Esophagus muscularis mucosa (tissue), 4 donors: ENCODE results near the gene GABARAPL1. TPM values are rescaled to one million over a fixed set of nuclear protein-coding genes. Genes with fewer than 3 reads are reported as not detected.
"Not testable (repeated sequence)": the region's sequence is repeated elsewhere in the genome, so short reads cannot be mapped to it uniquely, and the experiment has no call there.

Experiments used
- DNase-seq: peaks from one replicate; pipeline ENCODE4 v3.0.0-alpha.2; 2017; ENCODE audit errors: extremely low spot score
- H3K27ac ChIP-seq, 4 donors: fragments of 200-600 bp; sonication (generic); replicated peaks in 1 of 4; 1 replicate in 3 of 4; 2 replicates in 1 of 4; pipeline ENCODE4 v1.5.1; 2016 to 2019; ENCODE audit warnings: mild to moderate bottlenecking in 1 of 4
- H3K27me3 ChIP-seq, 4 donors: fragments of 200-600 bp; sonication (generic); one replicate each; pipeline versions ENCODE4 v1.5.1 to v1.6.0; 2016 to 2019
- H3K36me3 ChIP-seq, 4 donors: fragments of 200-600 bp; sonication (generic); one replicate each; pipeline ENCODE4 v1.5.1; 2016 to 2019
- H3K4me1 ChIP-seq, 4 donors: fragments of 200-600 bp; sonication (generic); one replicate each; pipeline ENCODE4 v1.5.1; 2016 to 2019
- H3K4me3 ChIP-seq, 4 donors: fragments of 200-600 bp; sonication (generic); 1 replicate in 2 of 4; 2 replicates in 2 of 4; pipeline ENCODE4 v1.5.1; 2016 to 2019; ENCODE audit warnings: mild to moderate bottlenecking in 4 of 4, moderate library complexity in 1 of 4
- H3K9me3 ChIP-seq, 4 donors: fragments of 200-600 bp; sonication (generic); 1 replicate in 3 of 4; 2 replicates in 1 of 4; pipeline ENCODE4 v1.5.1; 2016 to 2019
- EP300 ChIP-seq: sonication (generic); formaldehyde crosslinking; IDR thresholded peaks from one replicate; pipeline ENCODE4 v1.6.1; 2017; ENCODE audit warnings: antibody characterized with exemption
- POLR2A ChIP-seq: fragments of 450-650 bp; IDR thresholded peaks from one replicate; pipeline ENCODE4 v1.6.1; 2017; ENCODE audit warnings: antibody characterized with exemption, moderate library complexity, mild to moderate bottlenecking, low read depth
- POLR2AphosphoS5 ChIP-seq, 2 donors: sonication (generic); formaldehyde crosslinking; IDR thresholded peaks; one replicate each; pipeline ENCODE4 v1.6.1; 2017; ENCODE audit warnings: antibody characterized with exemption in 2 of 2
- WGBS: methylation state at CpG from one replicate; pipeline ENCODE4 v1.1.5; 2018; 5-methylcytosine and 5-hydroxymethylcytosine counted together
- intact Hi-C: fragments of 100-400 bp; cut with DNase I; formaldehyde crosslinking; loops from one replicate; pipeline ENCODE4 v1.15.1; 2023
- total RNA-seq, 4 donors: library from RNA; depleted of rRNA; stranded (reverse); fragments of >200 nt; gene quantifications; one replicate each; pipeline versions ENCODE4 v1.1.0 to v1.2.1, GENCODE V29; 2016
- TF ChIP-seq, protein P1 (sequence below), 3 experiments: fragments of 200-600 bp in 2 of 3; fragments of 450-650 bp in 1 of 3; sonication (generic) in 2 of 3; IDR thresholded peaks; one replicate each; pipeline ENCODE4 v1.5.1; 2017 to 2019; ENCODE audit warnings: antibody characterized with exemption in 3 of 3, mild to moderate bottlenecking in 2 of 3, moderate library complexity in 1 of 3

The GABARAPL1 gene
- total RNA-seq, 4 donors from 2014 or later, result 142 to 352 (median 213) TPM

DNA sequence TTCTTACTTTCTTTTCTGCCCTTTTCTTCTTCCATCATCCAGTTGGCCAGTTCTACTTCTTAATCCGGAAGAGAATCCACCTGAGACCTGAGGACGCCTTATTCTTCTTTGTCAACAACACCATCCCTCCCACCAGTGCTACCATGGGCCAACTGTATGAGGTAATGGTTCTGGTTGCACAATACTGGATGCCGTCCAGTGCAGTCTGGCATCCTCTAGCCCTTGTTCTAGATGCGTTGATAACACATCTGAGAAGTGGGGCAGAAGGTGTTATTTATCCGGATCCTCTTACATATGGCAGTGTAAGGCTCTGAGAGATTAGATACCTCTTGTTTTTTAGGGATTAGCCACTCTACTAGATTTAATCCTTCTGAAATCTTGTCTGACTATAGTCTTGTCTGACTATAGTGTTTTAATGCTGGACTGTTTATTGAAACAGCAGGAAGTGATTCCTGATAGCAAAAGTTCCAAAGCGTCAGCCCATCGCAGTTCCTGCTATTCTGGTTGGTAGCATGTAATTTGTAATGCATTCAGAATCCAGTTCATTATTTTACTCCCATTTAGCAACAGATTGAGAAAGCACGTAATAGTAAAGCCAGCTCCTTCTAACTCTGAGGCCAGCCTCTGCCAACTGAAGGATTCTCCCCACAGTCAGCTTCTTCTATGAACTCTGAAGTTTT lies 7.9 kb downstream of the GABARAPL1 start:
- WGBS, result 54% methylated on average over 8 of the region's 8 CpGs
- peaks cover 39 to 88% (median 72%) of the 10 kb centered on the region in 4 donors for H3K36me3 ChIP-seq
- no peak for TF ChIP-seq EP300
- TF ChIP-seq, protein P1, sequence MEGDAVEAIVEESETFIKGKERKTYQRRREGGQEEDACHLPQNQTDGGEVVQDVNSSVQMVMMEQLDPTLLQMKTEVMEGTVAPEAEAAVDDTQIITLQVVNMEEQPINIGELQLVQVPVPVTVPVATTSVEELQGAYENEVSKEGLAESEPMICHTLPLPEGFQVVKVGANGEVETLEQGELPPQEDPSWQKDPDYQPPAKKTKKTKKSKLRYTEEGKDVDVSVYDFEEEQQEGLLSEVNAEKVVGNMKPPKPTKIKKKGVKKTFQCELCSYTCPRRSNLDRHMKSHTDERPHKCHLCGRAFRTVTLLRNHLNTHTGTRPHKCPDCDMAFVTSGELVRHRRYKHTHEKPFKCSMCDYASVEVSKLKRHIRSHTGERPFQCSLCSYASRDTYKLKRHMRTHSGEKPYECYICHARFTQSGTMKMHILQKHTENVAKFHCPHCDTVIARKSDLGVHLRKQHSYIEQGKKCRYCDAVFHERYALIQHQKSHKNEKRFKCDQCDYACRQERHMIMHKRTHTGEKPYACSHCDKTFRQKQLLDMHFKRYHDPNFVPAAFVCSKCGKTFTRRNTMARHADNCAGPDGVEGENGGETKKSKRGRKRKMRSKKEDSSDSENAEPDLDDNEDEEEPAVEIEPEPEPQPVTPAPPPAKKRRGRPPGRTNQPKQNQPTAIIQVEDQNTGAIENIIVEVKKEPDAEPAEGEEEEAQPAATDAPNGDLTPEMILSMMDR (IDR thresholded peaks at IDR 0.05), result no peak
- no peak for TF ChIP-seq POLR2A
- peak; percentile 81 to 87 for TF ChIP-seq POLR2AphosphoS5 (IDR thresholded peaks at IDR 0.05)
- intact Hi-C loops, result no loop called here
- no peak overlapping the region for H3K4me3 ChIP-seq
- H3K4me1 ChIP-seq, result peaks cover 37 to 55% (median 48%) of the 10 kb centered on the region in 4 donors
- no peaks in the 10 kb centered on the region for H3K9me3 ChIP-seq
- no peak for DNase-seq
- H3K27ac ChIP-seq, result peak overlapping the region; percentile 58 to 76 (median 70)
- H3K27me3 ChIP-seq, result no peaks in the 10 kb centered on the region

DNA sequence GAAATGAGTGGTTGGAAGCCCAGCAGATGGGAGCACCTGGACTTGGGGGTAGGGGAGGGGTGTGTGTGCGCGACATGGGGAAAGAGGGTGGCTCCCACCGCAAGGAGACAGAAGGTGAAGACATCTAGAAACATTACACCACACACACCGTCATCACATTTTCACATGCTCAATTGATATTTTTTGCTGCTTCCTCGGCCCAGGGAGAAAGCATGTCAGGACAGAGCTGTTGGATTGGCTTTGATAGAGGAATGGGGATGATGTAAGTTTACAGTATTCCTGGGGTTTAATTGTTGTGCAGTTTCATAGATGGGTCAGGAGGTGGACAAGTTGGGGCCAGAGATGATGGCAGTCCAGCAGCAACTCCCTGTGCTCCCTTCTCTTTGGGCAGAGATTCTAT lies 9.2 kb downstream of the GABARAPL1 start:
- H3K27ac ChIP-seq, result peak overlapping the region in 2 of 4 donors; percentile 10 to 70
- intact Hi-C loops, result no loop called here

DNA sequence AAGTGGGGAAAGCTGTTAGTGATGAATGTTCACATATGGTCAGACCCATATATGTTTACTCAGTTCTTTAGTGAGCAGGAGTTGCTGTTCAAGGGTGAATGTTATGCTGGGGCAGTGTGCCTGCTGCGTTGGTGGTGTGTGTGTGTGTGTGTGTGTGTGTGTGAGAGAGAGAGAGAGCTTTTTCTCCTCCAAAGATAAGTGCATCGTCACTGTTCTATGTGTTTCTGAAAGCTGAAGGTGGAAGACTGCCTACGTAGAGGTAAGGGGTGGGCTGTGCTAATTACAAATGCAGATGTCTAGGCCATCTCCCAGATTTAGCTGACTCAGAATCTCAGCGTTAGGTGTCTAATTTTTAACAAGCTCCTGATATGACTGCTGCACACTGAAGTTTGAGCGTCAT lies 10.5 kb downstream of the GABARAPL1 start:
- intact Hi-C loops, result no loop called here
- Histone ChIP-seq H3K4me1 (peaks cover 22 to 32% (median 27%) of the 10 kb centered on the region in 4 donors), H3K36me3 (peaks cover 36 to 67% (median 65%) of the 10 kb centered on the region in 4 donors), H3K27me3 (no peaks in the 10 kb centered on the region), H3K27ac (no peak overlapping the region), H3K4me3 (no peak overlapping the region), H3K9me3 (no peaks in the 10 kb centered on the region)
- 77% methylated on average over 5 of the region's 5 CpGs for WGBS
- no peak for DNase-seq
- TF ChIP-seq, protein P1 (IDR thresholded peaks at IDR 0.05), result no peak
- TF ChIP-seq POLR2AphosphoS5 (IDR thresholded peaks at IDR 0.05) (no peak), EP300 (no peak), POLR2A (no peak)

More for the DNA sequence above, 9.2 kb downstream of the GABARAPL1 start:
- WGBS, result 94% methylated on average over 5 of the region's 5 CpGs
- Histone ChIP-seq H3K27me3 (no peaks in the 10 kb centered on the region), H3K4me1 (peaks cover 33 to 44% (median 38%) of the 10 kb centered on the region in 4 donors), H3K4me3 (no peak overlapping the region), H3K9me3 (no peaks in the 10 kb centered on the region), H3K36me3 (peaks cover 39 to 81% (median 71%) of the 10 kb centered on the region in 4 donors)
- DNase-seq, result no peak
- TF ChIP-seq EP300 (no peak), POLR2AphosphoS5 (IDR thresholded peaks at IDR 0.05) (no peak), POLR2A (no peak)
- TF ChIP-seq, protein P1 (IDR thresholded peaks at IDR 0.05), result no peak

DNA sequence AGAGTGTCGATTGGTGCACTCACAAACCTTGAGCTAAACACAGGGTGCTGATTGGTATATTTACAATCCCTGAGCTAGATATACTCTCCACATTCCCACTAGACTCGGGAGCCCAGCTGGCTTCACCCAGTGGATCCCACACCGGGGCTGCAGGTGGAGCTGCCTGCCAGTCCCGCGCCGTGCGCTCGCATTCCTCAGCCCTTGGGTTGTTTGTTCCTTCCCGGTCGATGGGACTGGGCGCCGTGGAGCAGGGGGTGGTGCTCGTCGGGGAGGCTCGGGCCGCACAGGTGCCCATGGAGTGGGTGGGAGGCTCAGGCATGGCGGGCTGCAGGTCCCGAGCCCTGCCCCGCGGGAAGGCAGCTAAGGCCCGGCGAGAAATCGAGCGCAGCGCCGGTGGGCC lies 12.7 kb downstream of the GABARAPL1 start:
- H3K27ac ChIP-seq, H3K9me3 ChIP-seq, H3K27me3 ChIP-seq, H3K4me3 ChIP-seq, DNase-seq, intact Hi-C loops: not testable (repeated sequence)
- H3K36me3 ChIP-seq, result peaks cover 34 to 45% (median 43%) of the 10 kb centered on the region in 4 donors
- 90% methylated on average over 15 of the region's 26 CpGs for WGBS
- TF ChIP-seq POLR2AphosphoS5 (IDR thresholded peaks at IDR 0.05), result peak in 1 of 2 donors; percentile 53
- peaks cover 9 to 13% (median 12%) of the 10 kb centered on the region in 4 donors for H3K4me1 ChIP-seq

DNA sequence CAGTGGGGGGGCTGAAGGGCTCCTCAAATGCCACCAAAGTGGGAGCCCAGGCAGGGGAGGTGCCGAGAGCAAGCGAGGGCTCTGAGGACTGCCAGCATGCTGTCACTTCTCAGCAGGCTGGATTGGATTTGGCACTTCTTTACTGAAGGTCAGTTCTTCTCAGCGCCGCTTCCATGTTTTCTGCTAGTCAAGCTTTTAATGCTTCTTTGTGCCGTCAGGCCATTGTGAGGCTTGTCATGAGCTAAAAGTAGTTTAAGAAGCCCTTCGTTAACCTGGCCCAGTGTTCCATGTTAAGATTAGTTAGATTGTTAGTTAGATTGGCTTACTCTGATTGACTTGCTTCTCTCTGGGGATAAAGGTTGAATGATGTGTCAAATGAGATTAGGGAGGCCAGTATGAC lies 13.4 kb downstream of the GABARAPL1 start:
- 100% methylated on average over 4 of the region's 6 CpGs for WGBS
- no peak for TF ChIP-seq EP300
- no peak for TF ChIP-seq POLR2AphosphoS5 (IDR thresholded peaks at IDR 0.05)
- TF ChIP-seq, protein P1 (IDR thresholded peaks at IDR 0.05), result no peak
- no peak for TF ChIP-seq POLR2A
- intact Hi-C loops, result no loop called here

More for the DNA sequence above, 13.4 kb downstream of the GABARAPL1 start:
- H3K27me3 ChIP-seq, result no peaks in the 10 kb centered on the region
- H3K9me3 ChIP-seq, result no peaks in the 10 kb centered on the region
- H3K27ac ChIP-seq, result no peak overlapping the region
- H3K4me3 ChIP-seq, result no peak overlapping the region
- peaks cover 34 to 38% (median 36%) of the 10 kb centered on the region in 4 donors for H3K36me3 ChIP-seq
- DNase-seq, result no peak
- peaks cover 4 to 7% (median 6%) of the 10 kb centered on the region in 4 donors for H3K4me1 ChIP-seq
